HG02885 (cell line): ENCODE measurements around the gene BATF3.

ENCODE experiments used
- ATAC-seq: cut with Tn5 transposase; IDR thresholded peaks from one replicate; pipeline ENCODE4 v1.9.1; 2021; ENCODE audit warnings: mild to moderate bottlenecking; ENCODE audit not compliant: unreplicated experiment, poor library complexity

The BATF3 gene

DNA sequence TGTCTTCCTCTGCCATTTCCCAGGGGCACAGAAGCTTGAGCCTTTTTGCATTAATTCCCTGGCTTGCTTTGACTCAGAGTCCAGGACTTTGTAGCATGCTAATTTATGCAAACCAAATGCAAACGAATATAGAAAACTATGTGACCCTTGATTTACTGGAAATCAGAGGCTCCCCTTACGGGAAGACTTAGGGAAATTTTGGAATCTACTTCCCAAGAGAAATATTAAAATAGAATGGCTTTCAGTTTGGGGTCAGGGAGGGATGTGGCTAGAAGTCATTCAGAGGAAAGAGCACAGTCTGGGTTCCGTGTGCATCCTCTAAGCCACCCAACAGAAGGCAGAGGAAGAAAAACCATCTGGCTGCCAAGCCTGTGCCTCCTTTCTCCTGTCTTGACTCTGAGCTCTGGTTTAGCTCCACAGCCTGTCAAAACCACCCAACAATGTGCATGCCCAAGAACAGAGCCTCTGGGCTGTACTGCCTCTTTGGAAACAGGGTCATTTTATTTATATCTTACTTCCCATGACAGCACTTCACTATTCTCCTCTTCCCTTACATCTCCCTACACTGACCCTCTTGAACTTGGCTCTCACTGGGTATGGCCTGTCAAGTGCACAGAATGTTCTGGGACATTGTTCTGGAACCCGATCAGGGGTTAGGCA is 61.0 kb downstream of the BATF3 start:
- no peak for ATAC-seq

DNA sequence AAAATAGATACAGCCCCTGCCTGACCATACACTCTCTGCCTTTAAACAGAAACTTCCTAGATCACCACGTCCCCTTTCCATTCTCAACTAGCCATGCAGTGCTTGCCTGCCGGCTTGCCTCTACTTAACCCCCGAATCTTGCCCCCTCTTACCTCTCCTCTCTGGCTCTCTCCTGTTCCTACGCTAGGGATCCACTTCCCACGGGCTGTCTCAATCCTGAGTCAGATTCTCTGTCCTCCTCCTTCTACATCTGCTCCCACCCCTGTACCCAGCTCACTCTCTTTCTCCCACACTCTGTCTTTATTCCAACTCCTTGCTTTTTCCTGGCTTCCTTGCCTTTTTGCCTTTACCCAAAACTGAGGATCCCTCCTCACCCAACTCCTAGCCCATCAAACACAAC is 61.7 kb downstream of the BATF3 start:
- no peak for ATAC-seq
